ENCODE data around the gene ADGRL2. TPM values are rescaled to one million over a fixed set of nuclear protein-coding genes. Genes with fewer than 3 reads are reported as not detected.

Gene ADGRL2
- total RNA-seq, 4 donors from 2014 or later = 110 to 180 (median 154) TPM

- no peaks in the 10 kb centered on the region for H3K27me3 ChIP-seq
- 0 to 1% methylated on average over 17 of the region's 17 CpGs for WGBS, 2 donors
- intact Hi-C loops (cut with DNase I) = no loop called here
- TF ChIP-seq, protein P1, sequence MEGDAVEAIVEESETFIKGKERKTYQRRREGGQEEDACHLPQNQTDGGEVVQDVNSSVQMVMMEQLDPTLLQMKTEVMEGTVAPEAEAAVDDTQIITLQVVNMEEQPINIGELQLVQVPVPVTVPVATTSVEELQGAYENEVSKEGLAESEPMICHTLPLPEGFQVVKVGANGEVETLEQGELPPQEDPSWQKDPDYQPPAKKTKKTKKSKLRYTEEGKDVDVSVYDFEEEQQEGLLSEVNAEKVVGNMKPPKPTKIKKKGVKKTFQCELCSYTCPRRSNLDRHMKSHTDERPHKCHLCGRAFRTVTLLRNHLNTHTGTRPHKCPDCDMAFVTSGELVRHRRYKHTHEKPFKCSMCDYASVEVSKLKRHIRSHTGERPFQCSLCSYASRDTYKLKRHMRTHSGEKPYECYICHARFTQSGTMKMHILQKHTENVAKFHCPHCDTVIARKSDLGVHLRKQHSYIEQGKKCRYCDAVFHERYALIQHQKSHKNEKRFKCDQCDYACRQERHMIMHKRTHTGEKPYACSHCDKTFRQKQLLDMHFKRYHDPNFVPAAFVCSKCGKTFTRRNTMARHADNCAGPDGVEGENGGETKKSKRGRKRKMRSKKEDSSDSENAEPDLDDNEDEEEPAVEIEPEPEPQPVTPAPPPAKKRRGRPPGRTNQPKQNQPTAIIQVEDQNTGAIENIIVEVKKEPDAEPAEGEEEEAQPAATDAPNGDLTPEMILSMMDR (IDR thresholded peaks at IDR 0.05) = no peak
- no peak for TF ChIP-seq POLR2A (IDR thresholded peaks at IDR 0.05)
- no peaks in the 10 kb centered on the region for H3K36me3 ChIP-seq
- DNase-seq = no peak
- H3K4me3 ChIP-seq (replicated peaks in 1 of 3) = peak overlapping the region; percentile 79 to 93 (median 85)
- peak overlapping the region; percentile 59 to 99 (median 98) for H3K27ac ChIP-seq
- no peaks in the 10 kb centered on the region for H3K9me3 ChIP-seq
- H3K4me1 ChIP-seq = peaks cover 0 to 29% of the 10 kb centered on the region in 2 donors
Observed at GRCh38 chr1:81802457-81802706, 1.6 kb downstream of the ADGRL2 start.

DNA sequence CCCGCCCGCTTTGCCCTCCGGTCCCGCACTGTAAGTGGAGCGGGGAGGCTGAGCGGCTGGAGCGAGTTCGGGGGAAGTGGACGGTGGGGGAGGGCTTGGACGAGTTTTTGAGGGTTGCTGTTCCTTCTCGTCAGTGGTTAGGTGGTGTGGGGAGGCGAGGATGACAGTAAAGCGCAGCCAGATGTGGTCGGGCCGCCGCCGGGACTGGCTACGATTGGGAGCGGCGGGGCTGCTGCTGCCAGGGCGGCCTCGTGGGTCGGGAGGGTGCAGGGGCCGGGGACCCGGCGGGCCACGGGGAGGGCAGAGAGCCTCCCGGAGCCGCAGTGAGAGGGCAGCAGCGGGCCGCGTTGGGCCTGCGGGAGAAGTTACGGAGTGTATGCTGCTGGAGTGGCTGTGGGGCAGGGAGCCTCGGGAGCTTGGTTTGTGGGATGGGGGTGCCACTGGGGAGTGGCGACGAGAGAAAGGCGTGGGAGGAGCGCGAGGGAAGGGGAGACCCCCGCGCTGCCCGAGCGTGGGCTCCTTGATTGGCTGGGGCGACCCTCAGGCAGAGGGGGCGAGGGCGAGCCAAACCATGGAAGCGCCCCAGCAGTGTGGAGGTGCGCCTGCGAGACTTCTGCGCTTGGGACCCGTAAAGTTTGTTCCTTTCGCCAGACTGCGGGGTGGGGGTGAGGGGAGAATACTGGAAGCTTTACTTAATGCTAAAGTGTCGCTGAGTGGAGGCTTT, 2.1 kb downstream of the ADGRL2 start:
- Histone ChIP-seq H3K4me1 (peaks cover 0 to 29% of the 10 kb centered on the region in 2 donors), H3K27me3 (no peaks in the 10 kb centered on the region), H3K9me3 (no peaks in the 10 kb centered on the region), H3K36me3 (no peaks in the 10 kb centered on the region), H3K4me3 (replicated peaks in 1 of 3) (peak overlapping the region; percentile 79 to 93 (median 85)), H3K27ac (peak overlapping the region; percentile 59 to 99 (median 98))
- TF ChIP-seq POLR2A (IDR thresholded peaks at IDR 0.05) = no peak
- TF ChIP-seq, protein P1 (IDR thresholded peaks at IDR 0.05) = peak in 5 of 6 experiments; percentile 35 to 73 (median 53)
- 0 to 1% methylated on average over 49 of the region's 55 CpGs for WGBS, 2 donors
- DNase-seq = peak; percentile 82 to 85
- intact Hi-C loops (cut with DNase I) = no loop called here

GRCh38 chr1:81803431-81804110, 2.8 kb downstream of the ADGRL2 start:
- Histone ChIP-seq H3K27me3 (no peaks in the 10 kb centered on the region), H3K36me3 (no peaks in the 10 kb centered on the region), H3K9me3 (no peaks in the 10 kb centered on the region), H3K4me3 (replicated peaks in 1 of 3) (peak overlapping the region; percentile 79 to 93 (median 85)), H3K27ac (peak overlapping the region; percentile 59 to 99 (median 98)), H3K4me1 (peaks cover under 1 to 29% of the 10 kb centered on the region in 2 donors)
- intact Hi-C loops (cut with DNase I) = no loop called here
- DNase-seq = peak; percentile 8 to 14
- 2 to 4% methylated on average over 15 of the region's 15 CpGs for WGBS, 2 donors
- TF ChIP-seq, protein P1 (IDR thresholded peaks at IDR 0.05) = no peak
- no peak for TF ChIP-seq POLR2A (IDR thresholded peaks at IDR 0.05)

GRCh38 chr1:81804312-81804711, 3.6 kb downstream of the ADGRL2 start:
- no peak for DNase-seq
- 48 to 54% methylated on average over 2 of the region's 2 CpGs for WGBS, 2 donors
- no peaks in the 10 kb centered on the region for H3K9me3 ChIP-seq
- no peaks in the 10 kb centered on the region for H3K36me3 ChIP-seq
- peak overlapping the region in 2 of 3 donors; percentile 79 to 85 for H3K4me3 ChIP-seq (replicated peaks in 1 of 3)
- peak overlapping the region; percentile 59 to 99 (median 98) for H3K27ac ChIP-seq
- intact Hi-C loops (cut with DNase I) = no loop called here
- peaks cover 4 to 23% of the 10 kb centered on the region in 2 donors for H3K4me1 ChIP-seq
- no peaks in the 10 kb centered on the region for H3K27me3 ChIP-seq
- TF ChIP-seq POLR2A (IDR thresholded peaks at IDR 0.05) = no peak
- TF ChIP-seq, protein P1 (IDR thresholded peaks at IDR 0.05) = no peak
